ENCODE data around the gene DNAJC3.
"Not testable (repeated sequence)": the region's sequence is repeated elsewhere in the genome, so short reads cannot be mapped to it uniquely, and the experiment has no call there.

The DNAJC3 gene

DNA sequence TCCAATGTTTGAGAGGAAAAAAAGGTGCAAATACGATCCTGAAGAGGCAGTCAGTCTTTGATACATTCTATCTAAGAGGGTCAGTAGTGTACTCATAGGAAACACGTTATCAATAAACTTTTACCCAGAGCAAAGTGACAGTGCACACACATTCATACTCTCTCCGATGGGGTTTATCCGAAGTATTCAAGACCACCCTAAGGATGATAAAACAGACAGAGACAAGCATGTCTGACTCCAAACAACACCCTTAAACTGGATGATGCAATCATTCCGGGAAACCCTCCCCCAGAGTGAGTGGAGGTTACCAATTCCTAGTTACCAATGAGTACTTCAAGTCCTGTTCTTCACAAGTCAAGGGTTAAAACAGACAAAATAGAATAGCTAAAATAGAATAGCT, 79.1 kb downstream of the DNAJC3 start:
- Mint-ChIP-seq H3K4me3 (no peak overlapping the region), H3K27me3 (ENCODE audit: low read depth, poor library complexity) (no peaks in the 10 kb centered on the region), H3K9me3 (no peaks in the 10 kb centered on the region), H3K36me3 (ENCODE audit: low read depth) (peaks cover 17% of the 10 kb centered on the region), H3K4me1 (peaks cover 4% of the 10 kb centered on the region), H3K27ac (peak overlapping the region; percentile 91)
- TF ChIP-seq, protein P1, sequence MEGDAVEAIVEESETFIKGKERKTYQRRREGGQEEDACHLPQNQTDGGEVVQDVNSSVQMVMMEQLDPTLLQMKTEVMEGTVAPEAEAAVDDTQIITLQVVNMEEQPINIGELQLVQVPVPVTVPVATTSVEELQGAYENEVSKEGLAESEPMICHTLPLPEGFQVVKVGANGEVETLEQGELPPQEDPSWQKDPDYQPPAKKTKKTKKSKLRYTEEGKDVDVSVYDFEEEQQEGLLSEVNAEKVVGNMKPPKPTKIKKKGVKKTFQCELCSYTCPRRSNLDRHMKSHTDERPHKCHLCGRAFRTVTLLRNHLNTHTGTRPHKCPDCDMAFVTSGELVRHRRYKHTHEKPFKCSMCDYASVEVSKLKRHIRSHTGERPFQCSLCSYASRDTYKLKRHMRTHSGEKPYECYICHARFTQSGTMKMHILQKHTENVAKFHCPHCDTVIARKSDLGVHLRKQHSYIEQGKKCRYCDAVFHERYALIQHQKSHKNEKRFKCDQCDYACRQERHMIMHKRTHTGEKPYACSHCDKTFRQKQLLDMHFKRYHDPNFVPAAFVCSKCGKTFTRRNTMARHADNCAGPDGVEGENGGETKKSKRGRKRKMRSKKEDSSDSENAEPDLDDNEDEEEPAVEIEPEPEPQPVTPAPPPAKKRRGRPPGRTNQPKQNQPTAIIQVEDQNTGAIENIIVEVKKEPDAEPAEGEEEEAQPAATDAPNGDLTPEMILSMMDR (IDR thresholded peaks at IDR 0.05): no peak
- DNase-seq: no peak

- not testable (repeated sequence) for H3K9me3 Mint-ChIP-seq; H3K27me3 Mint-ChIP-seq (ENCODE audit: low read depth, poor library complexity); H3K4me3 Mint-ChIP-seq; H3K27ac Mint-ChIP-seq; DNase-seq
- peaks cover 29% of the 10 kb centered on the region for H3K36me3 Mint-ChIP-seq (ENCODE audit: low read depth)
- H3K4me1 Mint-ChIP-seq: peaks cover 12% of the 10 kb centered on the region
Observed at GRCh38 chr13:95762626-95763025, 85.7 kb downstream of the DNAJC3 start.

DNA sequence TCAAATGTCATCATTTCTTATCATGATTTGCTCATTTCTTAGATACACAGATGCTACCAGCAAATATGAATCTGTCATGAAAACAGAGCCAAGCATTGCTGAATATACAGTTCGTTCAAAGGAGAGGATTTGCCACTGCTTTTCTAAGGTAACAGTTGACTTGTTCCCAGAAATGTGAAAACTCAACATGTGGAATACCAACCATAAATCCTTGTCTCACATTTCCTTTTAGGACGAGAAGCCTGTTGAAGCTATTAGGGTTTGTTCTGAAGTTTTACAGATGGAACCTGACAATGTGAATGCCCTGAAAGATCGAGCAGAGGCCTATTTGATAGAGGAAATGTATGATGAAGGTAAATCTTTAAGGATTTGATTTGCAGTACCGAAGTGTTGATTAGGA, 86.7 kb downstream of the DNAJC3 start:
- TF ChIP-seq, protein P1 (IDR thresholded peaks at IDR 0.05): no peak
- H3K9me3 Mint-ChIP-seq: no peaks in the 10 kb centered on the region
- H3K4me3 Mint-ChIP-seq: no peak overlapping the region
- peaks cover 24% of the 10 kb centered on the region for H3K36me3 Mint-ChIP-seq (ENCODE audit: low read depth)
- H3K27ac Mint-ChIP-seq: no peak overlapping the region
- peaks cover 12% of the 10 kb centered on the region for H3K4me1 Mint-ChIP-seq
- no peaks in the 10 kb centered on the region for H3K27me3 Mint-ChIP-seq (ENCODE audit: low read depth, poor library complexity)
- DNase-seq: no peak

DNA sequence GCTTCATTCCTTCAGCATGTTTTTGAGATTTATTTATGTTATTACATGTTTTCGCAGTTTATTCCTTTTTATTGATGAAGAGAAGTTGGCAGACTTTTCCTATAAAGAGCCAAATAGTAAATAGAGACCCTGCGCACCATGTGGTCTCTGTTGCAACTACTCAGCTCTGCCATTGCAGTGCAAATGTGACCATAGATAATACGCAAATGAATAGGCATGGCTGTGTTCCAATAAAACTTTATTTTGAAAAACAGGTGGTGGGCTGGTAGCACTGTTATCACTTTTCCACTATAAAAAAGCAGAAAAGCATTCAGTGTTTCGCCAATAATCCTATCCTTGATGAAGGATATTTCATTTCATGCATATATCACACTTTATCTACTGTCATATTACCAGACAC, 95.0 kb downstream of the DNAJC3 start:
- Mint-ChIP-seq H3K9me3 (no peaks in the 10 kb centered on the region), H3K27me3 (ENCODE audit: low read depth, poor library complexity) (no peaks in the 10 kb centered on the region), H3K4me1 (peaks cover 15% of the 10 kb centered on the region), H3K27ac (no peak overlapping the region), H3K36me3 (ENCODE audit: low read depth) (peaks cover 6% of the 10 kb centered on the region), H3K4me3 (no peak overlapping the region)
- no peak for DNase-seq
- TF ChIP-seq, protein P1 (IDR thresholded peaks at IDR 0.05): no peak

DNA sequence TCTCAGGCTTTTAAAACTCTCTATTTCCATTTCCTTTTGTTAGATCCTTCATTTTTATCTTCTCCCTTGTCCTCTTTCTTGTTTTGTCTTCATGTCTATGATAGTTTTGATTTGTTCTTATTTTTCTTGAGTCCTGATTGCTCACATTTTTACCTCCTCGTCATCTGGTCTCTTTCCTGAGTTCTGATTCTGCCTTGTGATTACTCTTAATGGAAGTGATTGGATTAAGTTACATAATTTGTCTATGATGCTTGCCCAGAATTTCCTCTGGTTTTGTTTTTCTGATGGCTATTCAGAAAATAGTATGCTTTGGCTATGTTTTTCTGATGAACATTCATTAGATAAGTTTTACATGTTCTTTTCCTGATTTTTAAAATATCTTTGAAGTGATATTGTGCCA, 102.6 kb downstream of the DNAJC3 start:
- peaks cover 12% of the 10 kb centered on the region for H3K9me3 Mint-ChIP-seq
- TF ChIP-seq, protein P1 (IDR thresholded peaks at IDR 0.05): no peak
- no peak overlapping the region for H3K27ac Mint-ChIP-seq

GRCh38 chr13:95781016-95781415, 104.1 kb downstream of the DNAJC3 start:
- no peak overlapping the region for H3K27ac Mint-ChIP-seq

More for the DNA sequence above, 102.6 kb downstream of the DNAJC3 start:
- Mint-ChIP-seq H3K36me3 (ENCODE audit: low read depth) (peaks cover 3% of the 10 kb centered on the region), H3K4me3 (no peak overlapping the region), H3K4me1 (no peaks in the 10 kb centered on the region), H3K27me3 (ENCODE audit: low read depth, poor library complexity) (no peaks in the 10 kb centered on the region)
- no peak for DNase-seq

GRCh38 chr13:95781940-95782339, 105.0 kb downstream of the DNAJC3 start:
- peaks cover 12% of the 10 kb centered on the region for H3K9me3 Mint-ChIP-seq
- H3K27me3 Mint-ChIP-seq (ENCODE audit: low read depth, poor library complexity); DNase-seq; H3K4me3 Mint-ChIP-seq; H3K4me1 Mint-ChIP-seq; H3K27ac Mint-ChIP-seq: not testable (repeated sequence)
- H3K36me3 Mint-ChIP-seq (ENCODE audit: low read depth): peaks cover 11% of the 10 kb centered on the region

More at GRCh38 chr13:95781016-95781415, 104.1 kb downstream of the DNAJC3 start:
- Mint-ChIP-seq H3K36me3 (ENCODE audit: low read depth) (peaks cover 5% of the 10 kb centered on the region), H3K27me3 (ENCODE audit: low read depth, poor library complexity) (no peaks in the 10 kb centered on the region), H3K9me3 (peaks cover 12% of the 10 kb centered on the region), H3K4me1 (no peaks in the 10 kb centered on the region), H3K4me3 (no peak overlapping the region)
- TF ChIP-seq, protein P1 (IDR thresholded peaks at IDR 0.05): no peak
- no peak for DNase-seq

Measured in nephron progenitor cell (in vitro differentiated cells).